K562 (cell line): ENCODE data around the gene NRP2. TPM values are rescaled to one million over a fixed set of nuclear protein-coding genes. Genes with fewer than 3 reads are reported as not detected.

ENCODE experiments used
- ATAC-seq: fragments of 200-7000 bp; cut with Tn5 transposase; 3 replicates; pipeline ENCODE4 v1.9.1; 2020; ENCODE audit warnings: moderate library complexity
- BruUV-seq: library from RNA; stranded (reverse); fragments of 400-500 nt; replicated peaks from 2 replicates; lab custom pipeline; 2021; lab: Mats Ljungman, UMichigan
- CTCF ChIA-PET: fragments of 300-600 bp; formaldehyde crosslinking; extraction: SDS; loops from one replicate; lab custom pipeline; 2021; ENCODE audit warnings: low intra/inter-chr PET ratio; lab: Yijun Ruan, JAX
- POLR2A ChIA-PET: fragments of 300-600, 350-650 bp; sonication (Branson Sonifier 250); formaldehyde crosslinking; extraction: SDS; loops from one replicate; lab custom pipeline; 2021; ENCODE audit warnings: antibody characterized with exemption, inconsistent platforms; lab: Yijun Ruan, JAX
- DNase-seq, 4 experiments: peaks; one replicate each; pipeline versions ENCODE4 v3.0.0 to v3.0.0-alpha.2; 2011 to 2018; ENCODE audit warnings: low spot score in 3 of 4, mixed read lengths in 3 of 4; ENCODE audit errors: extremely low read depth in 1 of 4
- FAIRE-seq: peaks from 2 replicates; lab custom pipeline; 2011; peaks lifted over from hg19 to GRCh38; lab: Jason Lieb, UNC
- H2AFZ ChIP-seq: 2 replicates; pipeline ENCODE4 v1.6.0; 2011; ENCODE audit warnings: low read depth, low read length, control low read depth, inconsistent platforms
- H3K27ac ChIP-seq: fragments of 200-600 bp; 3 replicates; pipeline ENCODE4 v1.8.0; 2011; ENCODE audit warnings: low read depth, mild to moderate bottlenecking, control low read depth, inconsistent platforms, low read length, moderate library complexity, mixed read lengths; ENCODE audit errors: extremely low read depth
- H3K27me3 ChIP-seq, 2 experiments: fragments of 300-600 bp in 1 of 2; 2 replicates in 1 of 2; 3 replicates in 1 of 2; pipeline versions ENCODE4 v1.6.0 to v1.8.0; 2011; ENCODE audit warnings: inconsistent platforms in 2 of 2, low read length in 2 of 2, mild to moderate bottlenecking in 1 of 2, mixed read lengths in 1 of 2, moderate library complexity in 1 of 2; ENCODE audit not compliant: control insufficient read depth in 2 of 2, insufficient read depth in 2 of 2
- H3K36me3 ChIP-seq: fragments of 300-600 bp; 3 replicates; pipeline ENCODE4 v1.8.0; 2011; ENCODE audit warnings: mild to moderate bottlenecking, low read length, inconsistent platforms; ENCODE audit not compliant: control insufficient read depth, insufficient read depth
- H3K4me1 ChIP-seq, 2 experiments: fragments of 200-600 bp in 1 of 2; replicated peaks in 1 of 2; 2 replicates in 1 of 2; 3 replicates in 1 of 2; pipeline versions ENCODE4 v1.5.1 to v1.8.0; 2011; ENCODE audit warnings: inconsistent platforms in 2 of 2, low read length in 2 of 2, mild to moderate bottlenecking in 1 of 2, mixed read lengths in 1 of 2, moderate library complexity in 1 of 2; ENCODE audit not compliant: control insufficient read depth in 2 of 2, insufficient read depth in 2 of 2
- H3K4me2 ChIP-seq: 2 replicates; pipeline ENCODE4 v1.6.1; 2011; ENCODE audit warnings: low read length, control low read depth, inconsistent platforms, mixed read lengths; ENCODE audit not compliant: insufficient read depth
- H3K4me3 ChIP-seq: fragments of 200-600 bp; sonication (generic), shearing (Covaris generic); 2 replicates; pipeline ENCODE4 v1.5.1; 2016; ENCODE audit warnings: control low read depth, inconsistent platforms
- H3K79me2 ChIP-seq: fragments of 200-600 bp; 3 replicates; pipeline ENCODE4 v1.8.0; 2011; ENCODE audit warnings: low read length, inconsistent platforms; ENCODE audit not compliant: control insufficient read depth, insufficient read depth
- H3K9ac ChIP-seq, 2 experiments: 2 replicates each; pipeline versions ENCODE4 v1.6.0 to v1.6.1; 2011; ENCODE audit warnings: low read depth in 2 of 2, low read length in 2 of 2, control low read depth in 1 of 2, inconsistent platforms in 1 of 2, mild to moderate bottlenecking in 1 of 2, mixed read lengths in 1 of 2; ENCODE audit not compliant: insufficient read depth in 1 of 2
- H3K9me1 ChIP-seq: one replicate; pipeline ENCODE4 v1.6.0; 2011; ENCODE audit warnings: inconsistent platforms, mild to moderate bottlenecking, low read length, moderate library complexity; ENCODE audit not compliant: control insufficient read depth, insufficient read depth
- H3K9me3 ChIP-seq: replicated peaks from 2 replicates; pipeline ENCODE4 v1.5.1; 2011; ENCODE audit warnings: low read depth, low read length, inconsistent platforms; ENCODE audit not compliant: control insufficient read depth, insufficient read depth
- H4K20me1 ChIP-seq: replicated peaks from 2 replicates; pipeline ENCODE4 v1.6.1; 2011; ENCODE audit warnings: low read length, inconsistent platforms, mixed read lengths; ENCODE audit not compliant: control insufficient read depth, insufficient read depth
- ADNP ChIP-seq: fragments of 200-800 bp; sonication (Bioruptor generic); IDR thresholded peaks from 2 replicates; pipeline ENCODE4 v1.6.1; 2016; ENCODE audit warnings: missing genetic modification characterization, missing compliant biosample characterization
- BRF1 ChIP-seq: IDR thresholded peaks from 3 replicates; pipeline ENCODE4 v1.6.1; 2011; ENCODE audit warnings: borderline replicate concordance, mild to moderate bottlenecking; ENCODE audit not compliant: insufficient read length; ENCODE audit errors: extremely low read depth
- DMBX1 ChIP-seq: fragments of 250-450 bp; sonication (Bioruptor Pico); IDR thresholded peaks from 2 replicates; pipeline ENCODE4 v1.8.0; 2022; ENCODE audit warnings: inconsistent platforms, mild to moderate bottlenecking, moderate library complexity, borderline replicate concordance
- FOXA3 ChIP-seq, 2 experiments: fragments of 450-650 bp in 1 of 2; sonication (generic) in 1 of 2; formaldehyde crosslinking; IDR thresholded peaks in 1 of 2; conservative IDR thresholded peaks in 1 of 2; 2 replicates each; pipeline versions ENCODE4 v1.4.0 to v1.8.0; 2020 to 2022; ENCODE audit warnings: mild to moderate bottlenecking in 2 of 2, missing genetic modification reagents in 1 of 2
- GATAD2A ChIP-seq: fragments of 450-650 bp; IDR thresholded peaks from 2 replicates; pipeline ENCODE4 v1.6.1; 2017
- POLR2H ChIP-seq: IDR thresholded peaks from 2 replicates; pipeline ENCODE4 v1.6.1; 2016; ENCODE audit warnings: missing genetic modification characterization, low read depth, mild to moderate bottlenecking, control low read depth, missing compliant biosample characterization, moderate library complexity
- POLR3A ChIP-seq: IDR thresholded peaks from 2 replicates; pipeline ENCODE4 v1.6.1; 2011; ENCODE audit warnings: borderline replicate concordance, mild to moderate bottlenecking, moderate library complexity; ENCODE audit not compliant: insufficient read length, insufficient read depth; ENCODE audit errors: extremely low read depth
- PPARD ChIP-seq: fragments of 250-450 bp; sonication (Bioruptor Pico); IDR thresholded peaks from 2 replicates; pipeline ENCODE4 v1.8.0; 2022; ENCODE audit warnings: inconsistent platforms, mild to moderate bottlenecking, moderate library complexity
- RBM14 ChIP-seq: fragments of 200-400 bp; formaldehyde crosslinking; IDR thresholded peaks from 2 replicates; pipeline ENCODE4 v1.6.1; 2018; ENCODE audit warnings: low read depth, mild to moderate bottlenecking, low read length, moderate library complexity, borderline replicate concordance; ENCODE audit not compliant: insufficient read depth
- RBM22 ChIP-seq: fragments of 200-400 bp; formaldehyde crosslinking; IDR thresholded peaks from 2 replicates; pipeline ENCODE4 v1.6.1; 2018; ENCODE audit warnings: low read length, low read depth; ENCODE audit not compliant: poor library complexity, severe bottlenecking
- TEAD2 ChIP-seq: fragments of 450-650 bp; IDR thresholded peaks from 2 replicates; pipeline ENCODE4 v1.6.1; 2016; ENCODE audit warnings: missing genetic modification characterization, control low read depth, missing compliant biosample characterization
- ZC3H4 ChIP-seq: sonication (generic); formaldehyde crosslinking; IDR thresholded peaks from 2 replicates; pipeline ENCODE4 v1.9.0; 2021; ENCODE audit warnings: missing genetic modification reagents, borderline replicate concordance
- ZKSCAN3 ChIP-seq: fragments of 250-450 bp; sonication (Bioruptor Pico); IDR thresholded peaks from 2 replicates; pipeline ENCODE4 v1.4.0; 2020
- ZNF77 ChIP-seq: fragments of 250-450 bp; sonication (Bioruptor Pico); IDR thresholded peaks from 2 replicates; pipeline ENCODE4 v1.5.0; 2020
- WGBS: fragments of 100-300 bp; shearing (Covaris generic); methylation state at CpG from one replicate; pipeline ENCODE4 v1.1.6; 2016; ENCODE audit warnings: low coverage, mixed read lengths; ENCODE audit not compliant: insufficient coverage; ENCODE audit errors: missing lambda C conversion rate; 5-methylcytosine and 5-hydroxymethylcytosine counted together
- in situ Hi-C: fragments of 300-500 bp; cut with MboI; formaldehyde crosslinking; loops from 4 replicates; pipeline ENCODE4 v1.15.0; 2018; ENCODE audit warnings: inconsistent platforms, mixed read lengths
- intact Hi-C: fragments of 100-400 bp; cut with micrococcal nuclease; formaldehyde crosslinking; loops from 2 replicates; pipeline ENCODE4 v1.14.2; 2022
- polyA plus RNA-seq, 8 experiments: library from polyadenylated mRNA; depleted of rRNA in 4 of 8; stranded (reverse) in 5 of 8; unstranded in 3 of 8; fragments of >200 nt; fragmentation: Nextera tagmentation in 2 of 8; fragmentation: Illumina TruSeq in 1 of 8; extraction: Ambion mirVana in 2 of 8; extraction: Trizol in 1 of 8; gene quantifications; 2 replicates each; pipeline versions ENCODE4 v1.2.1 to v1.2.3, GENCODE V29; 2011 to 2014; ENCODE audit warnings: inconsistent platforms in 1 of 8, missing spikeins in 1 of 8
- total RNA-seq, 7 experiments: library from RNA; depleted of rRNA in 6 of 7; stranded (reverse); fragments of >200 nt in 6 of 7; fragmentation: Illumina TruSeq in 2 of 7; extraction: Trizol in 2 of 7; gene quantifications; 2 replicates each; pipeline versions ENCODE4 v1.2.1 to v1.2.3, GENCODE V29; 2011 to 2021; ENCODE audit warnings: low replicate concordance in 1 of 7
- TF ChIP-seq, protein P1 (sequence below): fragments of 250-450 bp; sonication (Bioruptor Pico); IDR thresholded peaks from 2 replicates; pipeline ENCODE4 v1.5.0; 2020; ENCODE audit warnings: mild to moderate bottlenecking, borderline replicate concordance
- TF ChIP-seq, protein P2 (sequence below): IDR thresholded peaks from 3 replicates; pipeline ENCODE4 v1.6.1; 2011; ENCODE audit warnings: borderline replicate concordance, mild to moderate bottlenecking; ENCODE audit not compliant: insufficient read length, insufficient read depth
- TF ChIP-seq, protein P3 (sequence below), 2 experiments: IDR thresholded peaks in 1 of 2; conservative IDR thresholded peaks in 1 of 2; 2 replicates each; pipeline ENCODE4 v1.6.1; 2016; ENCODE audit warnings: low read depth in 2 of 2, mild to moderate bottlenecking in 1 of 2, missing compliant biosample characterization in 1 of 2, missing genetic modification characterization in 1 of 2, moderate library complexity in 1 of 2

Gene NRP2
- total and polyA plus RNA-seq, 9 of the 15 experiments (the other 6 are each of a cell fraction or from before 2014, with no cell fraction given): 0.05 to 0.31 (median 0.15) TPM; not detected in 5

DNA sequence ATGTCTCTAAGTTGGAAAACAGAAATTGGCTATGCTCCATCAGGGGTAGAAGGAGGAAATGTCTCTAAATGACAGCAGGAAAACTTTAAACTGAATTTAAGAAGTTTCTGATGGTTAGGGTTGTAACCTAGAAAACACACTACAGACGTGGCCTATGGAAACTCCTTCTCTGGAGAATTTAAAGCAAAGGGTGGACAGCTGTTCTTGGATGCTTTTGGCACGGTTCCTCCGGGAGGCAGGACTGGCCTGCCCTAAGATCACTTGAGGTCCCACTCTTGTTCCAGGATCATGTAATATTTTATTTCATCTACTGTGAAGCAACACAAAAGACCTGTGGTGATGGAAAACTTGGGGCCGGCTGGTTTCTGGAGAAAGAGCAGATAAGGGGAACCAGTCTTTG, 77.0 kb downstream of the NRP2 start:
- DNase-seq (no peak), ATAC-seq (no peak), FAIRE-seq (no peak)
- no peaks in the 10 kb centered on the region for H3K79me2 ChIP-seq
- in situ Hi-C loops (no loop called here), intact Hi-C loops (no loop called here)
- H3K27me3 ChIP-seq: peaks cover 0 to 24% of the 10 kb centered on the region in 2 experiments; a peak in 3 of 5 replicates
- ChIA-PET CTCF (no interaction called here), POLR2A (no interaction called here)
- no peak overlapping the region for H3K4me2 ChIP-seq
- BruUV-seq: no TSS peak
- no peaks in the 10 kb centered on the region for H3K9me3 ChIP-seq
- H3K27ac ChIP-seq: no peak overlapping the region
- H3K4me3 ChIP-seq: no peak overlapping the region
- H3K9me1 ChIP-seq: no peaks in the 10 kb centered on the region
- 4% methylated on average over 4 of the region's 4 CpGs for WGBS
- no peaks in the 10 kb centered on the region for H3K36me3 ChIP-seq
- no peak overlapping the region for H3K9ac ChIP-seq
- no peak overlapping the region for H2AFZ ChIP-seq
- H3K4me1 ChIP-seq: peaks cover 0 to 4% of the 10 kb centered on the region in 2 experiments; a peak in 4 of 5 replicates
- H4K20me1 ChIP-seq: no peaks in the 10 kb centered on the region
- TF ChIP-seq FOXA3 (CRISPR knock-in tag; conservative IDR thresholded peaks at IDR 0.05 in 1 of 2, IDR thresholded peaks at IDR 0.05 in 1 of 2): no peak
- no peak for TF ChIP-seq RBM22
- TF ChIP-seq GATAD2A: no peak
- no peak for TF ChIP-seq ZKSCAN3 (CRISPR knock-in tag)
- no peak for TF ChIP-seq RBM14
- TF ChIP-seq, protein P1, sequence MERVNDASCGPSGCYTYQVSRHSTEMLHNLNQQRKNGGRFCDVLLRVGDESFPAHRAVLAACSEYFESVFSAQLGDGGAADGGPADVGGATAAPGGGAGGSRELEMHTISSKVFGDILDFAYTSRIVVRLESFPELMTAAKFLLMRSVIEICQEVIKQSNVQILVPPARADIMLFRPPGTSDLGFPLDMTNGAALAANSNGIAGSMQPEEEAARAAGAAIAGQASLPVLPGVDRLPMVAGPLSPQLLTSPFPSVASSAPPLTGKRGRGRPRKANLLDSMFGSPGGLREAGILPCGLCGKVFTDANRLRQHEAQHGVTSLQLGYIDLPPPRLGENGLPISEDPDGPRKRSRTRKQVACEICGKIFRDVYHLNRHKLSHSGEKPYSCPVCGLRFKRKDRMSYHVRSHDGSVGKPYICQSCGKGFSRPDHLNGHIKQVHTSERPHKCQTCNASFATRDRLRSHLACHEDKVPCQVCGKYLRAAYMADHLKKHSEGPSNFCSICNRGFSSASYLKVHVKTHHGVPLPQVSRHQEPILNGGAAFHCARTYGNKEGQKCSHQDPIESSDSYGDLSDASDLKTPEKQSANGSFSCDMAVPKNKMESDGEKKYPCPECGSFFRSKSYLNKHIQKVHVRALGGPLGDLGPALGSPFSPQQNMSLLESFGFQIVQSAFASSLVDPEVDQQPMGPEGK (CRISPR knock-in tag): no peak
- no peak for TF ChIP-seq DMBX1 (CRISPR knock-in tag)
- TF ChIP-seq BRF1: no peak
- TF ChIP-seq ZC3H4 (CRISPR knock-in tag): no peak
- TF ChIP-seq POLR2H: no peak
- no peak for TF ChIP-seq ZNF77 (CRISPR knock-in tag)
- no peak for TF ChIP-seq ADNP
- no peak for TF ChIP-seq PPARD (CRISPR knock-in tag)
- TF ChIP-seq, protein P2, sequence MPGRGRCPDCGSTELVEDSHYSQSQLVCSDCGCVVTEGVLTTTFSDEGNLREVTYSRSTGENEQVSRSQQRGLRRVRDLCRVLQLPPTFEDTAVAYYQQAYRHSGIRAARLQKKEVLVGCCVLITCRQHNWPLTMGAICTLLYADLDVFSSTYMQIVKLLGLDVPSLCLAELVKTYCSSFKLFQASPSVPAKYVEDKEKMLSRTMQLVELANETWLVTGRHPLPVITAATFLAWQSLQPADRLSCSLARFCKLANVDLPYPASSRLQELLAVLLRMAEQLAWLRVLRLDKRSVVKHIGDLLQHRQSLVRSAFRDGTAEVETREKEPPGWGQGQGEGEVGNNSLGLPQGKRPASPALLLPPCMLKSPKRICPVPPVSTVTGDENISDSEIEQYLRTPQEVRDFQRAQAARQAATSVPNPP: no peak
- TF ChIP-seq POLR3A: no peak
- TF ChIP-seq TEAD2 (tag): no peak
- TF ChIP-seq, protein P3, sequence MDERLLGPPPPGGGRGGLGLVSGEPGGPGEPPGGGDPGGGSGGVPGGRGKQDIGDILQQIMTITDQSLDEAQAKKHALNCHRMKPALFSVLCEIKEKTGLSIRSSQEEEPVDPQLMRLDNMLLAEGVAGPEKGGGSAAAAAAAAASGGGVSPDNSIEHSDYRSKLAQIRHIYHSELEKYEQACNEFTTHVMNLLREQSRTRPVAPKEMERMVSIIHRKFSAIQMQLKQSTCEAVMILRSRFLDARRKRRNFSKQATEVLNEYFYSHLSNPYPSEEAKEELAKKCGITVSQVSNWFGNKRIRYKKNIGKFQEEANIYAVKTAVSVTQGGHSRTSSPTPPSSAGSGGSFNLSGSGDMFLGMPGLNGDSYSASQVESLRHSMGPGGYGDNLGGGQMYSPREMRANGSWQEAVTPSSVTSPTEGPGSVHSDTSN (CRISPR knock-in tag; IDR thresholded peaks at IDR 0.05; ENCODE audit: low read depth): no peak
- TF ChIP-seq, protein P3 (tag; conservative IDR thresholded peaks at IDR 0.05; ENCODE audit: low read depth): no peak
